Fibroblast of skin of abdomen (primary cell): ENCODE measurements around the gene GPX2. TPM values are rescaled to one million over a fixed set of nuclear protein-coding genes. Genes with fewer than 3 reads are reported as not detected.

Experiments
- DNase-seq: peaks from one replicate; pipeline ENCODE4 v3.0.0-alpha.2; 2013
- polyA plus RNA-seq, 2 experiments: library from polyadenylated mRNA; unstranded; fragments of 120-200 nt; gene quantifications; one replicate each; pipeline ENCODE4 v1.2.1, GENCODE V29; 2013; ENCODE audit not compliant: insufficient read length in 2 of 2

The GPX2 gene
- not detected for polyA plus RNA-seq (2013, experiment 1 of 2; ENCODE audit: insufficient read length)
- 0.20 TPM for polyA plus RNA-seq (2013, experiment 2 of 2; ENCODE audit: insufficient read length)

DNA sequence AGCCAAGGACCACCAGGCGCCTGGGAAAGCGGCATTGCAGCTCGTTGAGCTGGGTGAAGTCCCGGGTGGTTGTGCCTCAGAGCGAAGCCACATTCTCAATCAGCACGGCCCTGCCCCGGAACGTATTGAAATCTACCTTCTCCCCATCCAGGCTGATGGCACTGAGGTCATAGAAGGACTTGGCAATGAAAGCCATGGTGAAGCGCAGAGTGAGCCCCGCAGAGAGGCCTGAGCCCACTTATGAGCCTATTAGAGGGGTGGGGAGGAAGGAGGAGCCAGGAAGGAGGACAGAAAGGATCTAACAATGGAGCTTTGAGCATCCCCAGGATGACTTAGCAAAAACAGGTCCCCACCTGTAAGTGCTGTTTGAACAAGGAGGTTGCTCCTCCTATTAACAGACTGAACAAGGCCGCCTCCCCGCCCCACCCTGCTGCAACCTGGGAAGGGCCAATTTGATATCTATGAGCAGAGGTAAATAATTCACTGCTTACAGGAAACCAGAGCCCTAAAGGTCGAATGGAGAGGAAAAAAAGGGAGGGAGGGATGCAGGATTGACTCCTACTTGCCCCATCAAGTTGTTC, at the start of gene GPX2:
Gene GPX2 (minus strand): TSS at position 215 of the 581 bp plus-strand sequence. CDS start 19 bp downstream, at position 196.
- no peak for DNase-seq

DNA sequence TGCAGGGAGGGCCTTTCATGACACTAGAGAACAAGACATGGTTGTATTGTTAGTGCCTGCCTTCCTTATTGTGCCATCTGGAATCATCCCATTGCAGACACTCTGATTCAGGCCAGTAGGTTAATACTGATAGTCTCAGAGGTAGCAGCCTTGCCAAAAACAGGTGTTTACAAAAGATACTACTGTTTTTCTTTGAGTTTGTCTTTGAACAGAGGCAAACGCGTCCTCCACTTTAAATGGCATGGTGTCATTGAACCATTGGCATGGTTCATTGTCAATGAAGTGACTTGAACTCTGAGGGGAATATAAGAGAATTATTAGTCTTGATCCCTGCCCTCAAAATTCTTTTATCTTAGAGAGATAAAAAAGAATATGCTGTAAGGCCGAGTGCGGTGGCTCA, 48.4 kb upstream of the GPX2 start:
- no peak for DNase-seq

DNA sequence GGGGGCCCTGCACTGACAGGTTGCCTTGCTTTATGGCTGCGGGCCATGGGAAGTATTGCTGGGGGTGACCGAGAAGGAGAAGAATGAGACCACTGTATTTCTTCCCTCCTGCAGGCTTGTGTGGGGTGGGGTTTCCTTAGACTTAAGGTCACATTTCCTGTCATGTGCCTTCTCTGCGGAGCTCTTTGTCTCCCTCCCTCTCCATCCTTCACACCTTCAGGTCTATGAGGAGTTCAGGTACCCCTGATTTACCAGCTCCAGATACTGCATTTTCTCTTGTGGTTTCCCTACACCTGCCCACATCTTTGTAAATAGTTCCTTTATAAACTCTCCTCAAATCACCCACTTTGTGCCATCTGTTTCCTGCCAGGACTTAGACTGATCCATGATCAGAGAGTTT, 47.8 kb upstream of the GPX2 start:
- no peak for DNase-seq

DNA sequence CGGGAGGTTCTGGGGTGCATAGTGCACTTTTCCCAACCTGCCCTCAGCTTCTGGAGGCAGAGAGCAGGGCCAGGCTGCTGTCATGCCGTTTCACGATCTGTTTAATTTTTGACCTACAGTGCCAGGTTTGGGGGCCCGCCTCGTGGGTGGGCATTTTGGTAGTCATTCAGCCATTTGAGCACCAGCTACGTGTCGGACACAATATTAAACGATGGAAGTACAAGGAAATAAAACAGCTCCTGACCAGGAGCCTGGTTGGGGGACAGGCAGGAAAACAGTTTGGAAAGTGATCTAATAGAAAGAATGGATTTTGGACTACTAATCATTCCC, 44.9 kb upstream of the GPX2 start:
- no peak for DNase-seq

DNA sequence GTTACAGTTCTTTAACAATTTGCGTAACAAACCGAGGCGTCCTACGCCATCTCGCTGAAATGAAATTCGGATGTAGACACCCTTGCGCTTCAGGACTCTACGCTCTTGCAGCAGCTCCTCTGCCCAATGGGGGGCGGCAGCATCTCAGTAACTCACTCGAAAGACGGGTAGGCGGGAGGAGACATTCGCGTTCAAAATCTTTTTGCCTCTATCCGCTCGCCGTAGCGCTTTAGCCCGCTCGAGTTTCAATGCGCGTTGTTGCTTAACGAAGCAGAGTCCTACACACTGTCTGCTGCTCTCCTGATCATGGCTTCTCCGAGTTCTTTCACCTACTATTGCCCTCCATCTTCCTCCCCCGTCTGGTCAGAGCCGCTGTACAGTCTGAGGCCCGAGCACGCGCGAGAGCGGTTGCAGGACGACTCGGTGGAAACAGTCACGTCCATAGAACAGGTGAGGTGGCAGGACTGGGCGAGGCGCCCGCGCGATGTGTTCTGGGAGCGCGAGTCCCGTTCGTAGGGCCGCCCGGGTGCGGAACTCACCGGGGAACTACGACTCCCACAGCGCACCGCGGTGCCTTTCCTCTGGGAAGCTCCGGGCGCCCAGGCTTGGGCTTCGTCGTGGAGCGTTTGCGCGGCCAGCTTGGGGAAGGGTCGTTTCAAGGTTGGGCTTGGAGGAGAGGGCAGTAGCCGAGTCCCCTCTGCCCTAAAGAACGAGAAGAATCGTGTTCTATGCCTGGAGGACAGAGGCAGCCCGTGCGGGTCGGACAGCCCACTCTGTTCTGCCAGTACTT, 44.3 kb upstream of the GPX2 start, which contains the start of gene FNTB:
Gene FNTB (plus strand): TSS at position 248 of the 790 bp plus-strand sequence. CDS start 59 bp downstream, at position 307.
- DNase-seq: peak; percentile 98

DNA sequence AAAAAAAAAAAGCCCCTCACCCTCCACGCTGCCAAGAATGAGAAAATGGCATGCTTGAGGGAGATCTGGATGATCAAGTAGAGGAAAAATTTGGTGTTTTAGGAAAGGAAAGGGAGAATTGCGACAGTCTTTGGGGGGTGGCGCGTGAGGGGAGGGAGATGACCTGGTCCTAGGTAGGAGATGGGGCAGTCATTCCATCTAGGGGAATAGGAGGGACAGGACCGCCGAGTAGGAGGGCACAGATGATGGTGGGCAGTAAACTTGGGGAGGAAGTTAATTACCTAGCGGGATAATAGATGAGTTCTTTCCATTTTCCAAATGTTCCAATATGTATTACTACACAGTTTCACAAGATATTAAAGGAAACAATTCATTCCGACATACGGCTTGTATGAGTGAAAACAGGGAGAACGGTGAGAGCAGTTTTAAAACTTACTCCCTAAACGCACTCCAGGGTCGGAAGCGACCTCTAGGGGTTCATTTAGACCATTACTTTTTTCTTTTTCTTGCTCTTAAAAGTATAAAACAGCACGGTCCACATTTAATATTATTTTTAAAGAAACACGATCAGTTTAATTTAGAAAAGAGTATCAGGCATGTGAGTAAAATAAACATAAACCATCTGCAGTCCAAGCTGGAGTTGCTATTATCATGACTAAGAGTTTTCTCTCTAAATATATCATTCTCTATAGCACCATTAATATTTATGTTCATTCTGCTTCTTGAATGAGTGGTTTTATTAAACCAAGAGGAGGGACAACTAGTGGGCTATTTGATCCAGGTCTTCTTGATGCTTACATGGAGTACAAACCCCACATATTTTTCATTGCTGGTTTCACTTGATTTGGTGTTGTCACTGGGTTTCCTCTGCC, 41.1 kb upstream of the GPX2 start:
- peak; percentile 48 for DNase-seq

DNA sequence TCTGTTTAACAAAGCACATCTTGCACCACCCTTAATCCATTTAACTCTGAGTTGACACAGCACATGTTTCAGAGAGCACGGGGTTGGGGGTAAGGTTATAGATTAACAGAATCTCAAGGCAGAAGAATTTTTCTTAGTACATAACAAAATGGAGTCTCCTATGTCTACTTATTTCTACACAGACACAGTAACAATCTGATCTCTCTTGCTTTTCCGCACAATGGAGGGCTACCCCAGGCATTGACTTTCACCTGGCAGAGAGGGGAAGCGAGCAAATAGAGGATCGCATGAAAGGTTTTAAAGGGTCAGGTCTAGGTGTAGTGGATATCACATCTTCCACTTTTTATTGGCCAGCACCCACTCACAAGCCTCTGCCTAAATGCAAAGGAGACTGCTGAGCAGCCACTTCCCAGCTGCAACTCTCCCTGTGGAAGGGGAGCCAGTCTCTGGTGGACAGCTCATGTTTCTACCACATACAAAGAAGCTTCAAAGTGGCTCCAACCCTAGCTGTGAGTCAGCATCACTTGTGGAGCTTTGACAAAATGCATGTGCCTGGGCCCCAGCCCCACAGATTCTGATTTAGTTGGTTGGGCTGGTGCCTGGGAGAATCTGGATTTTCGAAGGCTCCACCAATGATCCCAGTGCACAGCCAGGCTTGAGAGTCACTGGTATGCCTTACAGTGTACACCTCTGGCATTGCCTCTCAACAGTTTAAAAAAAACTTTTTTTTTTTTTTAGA, 37.0 kb upstream of the GPX2 start:
- DNase-seq: peak; percentile 24

DNA sequence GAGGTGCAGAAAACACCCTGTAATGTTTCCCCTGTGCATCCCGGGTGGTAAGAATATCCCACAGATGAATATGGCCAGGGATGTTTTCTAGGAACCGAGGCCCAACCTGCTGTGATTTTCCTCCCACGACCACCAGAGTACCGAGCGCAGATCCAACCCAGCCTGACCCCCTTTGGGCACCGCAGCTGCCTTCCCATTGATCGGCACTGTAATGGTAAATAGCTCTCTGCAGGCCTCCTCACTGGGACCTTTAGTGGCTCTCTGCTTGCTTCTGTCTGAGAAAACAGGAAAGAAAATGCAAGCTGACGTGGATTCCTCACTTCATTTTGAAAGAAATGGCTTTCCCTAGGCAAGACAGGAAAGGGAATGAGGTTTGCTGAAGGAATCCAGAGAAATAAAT, 32.0 kb upstream of the GPX2 start:
- DNase-seq: no peak

DNA sequence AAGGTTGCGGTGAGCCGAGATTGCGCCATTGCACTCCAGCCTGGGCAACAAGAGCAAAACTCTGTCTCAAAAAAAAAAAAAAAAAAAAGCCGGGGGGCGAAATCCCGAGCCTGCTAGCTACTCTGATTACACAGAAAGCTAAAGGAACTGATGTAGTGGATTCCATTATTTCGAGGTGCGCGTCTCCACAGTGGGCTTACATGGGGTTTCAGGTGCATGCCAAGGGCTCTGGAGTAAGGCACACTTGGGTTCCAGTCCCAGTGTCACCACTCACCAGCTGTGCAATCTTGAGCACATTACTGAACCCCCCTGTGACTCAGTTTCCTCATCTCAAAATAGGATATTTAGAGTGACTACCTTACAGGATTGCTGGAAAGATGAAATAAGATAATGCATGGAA, 31.3 kb upstream of the GPX2 start:
- DNase-seq: no peak

DNA sequence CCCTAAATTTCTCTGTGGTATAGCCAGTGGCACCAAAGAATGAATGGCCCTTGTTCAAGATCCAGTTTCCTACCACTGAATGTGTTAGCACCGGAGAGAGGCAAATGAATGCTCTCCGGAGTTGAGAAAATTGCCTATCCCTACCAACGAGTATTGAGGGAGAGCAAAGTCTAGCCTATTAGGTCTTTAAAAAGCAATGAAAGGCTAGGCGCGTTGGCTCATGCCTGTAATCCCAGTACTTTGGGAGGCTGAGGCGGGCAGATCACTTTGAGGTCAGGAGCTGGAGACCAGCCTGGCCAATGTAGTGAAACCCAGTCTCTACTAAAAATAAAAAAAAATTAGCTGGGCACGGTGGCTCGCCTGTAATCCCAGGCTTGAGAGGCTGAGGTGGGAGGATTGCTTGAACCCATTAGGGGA, 30.5 kb upstream of the GPX2 start:
- DNase-seq: no peak

DNA sequence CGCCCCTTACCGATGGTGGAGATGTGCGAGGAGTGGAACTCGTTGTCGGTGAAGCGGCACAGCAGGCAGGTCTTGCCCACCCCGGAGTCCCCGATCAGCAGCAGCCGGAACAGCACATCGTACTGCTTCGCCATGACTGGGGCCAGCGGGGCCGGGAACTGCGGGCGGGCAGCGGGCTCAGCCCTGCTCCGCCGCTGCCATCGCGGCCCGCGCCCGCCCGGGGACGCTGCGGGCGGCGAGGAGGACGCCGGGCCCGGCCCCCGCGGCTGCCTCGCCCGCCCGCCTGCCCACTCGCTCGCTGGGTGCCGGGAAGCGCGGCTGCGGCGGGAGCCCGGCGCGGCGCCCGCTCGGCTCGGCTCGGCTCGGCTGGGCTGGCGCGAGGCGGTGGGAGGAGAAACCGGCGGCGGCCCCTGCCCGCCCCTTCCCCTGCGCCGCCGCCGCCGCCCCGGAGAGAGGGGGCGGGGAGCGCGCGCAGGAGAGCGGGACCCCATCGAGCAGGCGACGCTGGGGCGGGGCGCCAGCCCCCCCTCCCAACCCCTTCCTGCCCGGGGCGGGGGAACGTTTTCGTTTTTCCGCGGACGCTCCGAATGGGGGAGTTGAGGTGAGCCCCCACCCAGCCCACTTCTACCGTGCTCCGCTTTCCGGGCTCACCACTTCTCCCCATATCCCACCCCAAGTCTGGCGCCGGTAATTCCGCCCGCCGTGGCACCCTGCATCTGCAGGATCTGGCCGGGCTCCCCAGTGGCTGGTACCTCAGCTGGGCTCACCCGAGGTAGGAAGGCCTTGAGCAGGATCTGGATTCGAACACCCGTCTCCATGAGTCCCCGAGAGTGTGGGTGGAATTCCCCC, 29.6 kb upstream of the GPX2 start, which contains the start of gene RAB15:
Gene RAB15 (minus strand): TSS at position 394 of the 849 bp plus-strand sequence. CDS start 260 bp downstream, at position 134.
- DNase-seq: peak; percentile 34

DNA sequence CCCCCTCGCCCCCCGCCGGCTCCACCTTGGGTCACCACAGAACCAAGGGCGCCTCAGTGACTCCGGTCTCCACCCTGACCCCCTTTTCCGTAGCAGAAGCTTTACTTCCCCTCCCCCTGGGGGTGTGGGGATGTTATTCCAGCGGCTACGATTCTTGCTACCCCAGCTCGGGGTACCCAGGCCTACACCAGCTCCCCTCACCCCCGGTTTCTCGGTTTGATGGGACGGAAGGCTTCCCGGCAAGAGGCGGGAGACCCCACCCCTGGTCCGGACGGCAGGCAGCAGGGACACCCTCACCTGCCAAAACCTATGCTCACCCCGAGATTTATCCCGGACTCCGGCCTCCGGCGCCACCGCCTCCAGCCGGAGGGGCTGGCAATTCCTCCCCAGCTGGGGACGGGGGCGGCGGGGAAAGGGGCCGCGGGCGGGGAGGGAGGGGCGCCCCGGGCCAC, 29.0 kb upstream of the GPX2 start:
- no peak for DNase-seq

DNA sequence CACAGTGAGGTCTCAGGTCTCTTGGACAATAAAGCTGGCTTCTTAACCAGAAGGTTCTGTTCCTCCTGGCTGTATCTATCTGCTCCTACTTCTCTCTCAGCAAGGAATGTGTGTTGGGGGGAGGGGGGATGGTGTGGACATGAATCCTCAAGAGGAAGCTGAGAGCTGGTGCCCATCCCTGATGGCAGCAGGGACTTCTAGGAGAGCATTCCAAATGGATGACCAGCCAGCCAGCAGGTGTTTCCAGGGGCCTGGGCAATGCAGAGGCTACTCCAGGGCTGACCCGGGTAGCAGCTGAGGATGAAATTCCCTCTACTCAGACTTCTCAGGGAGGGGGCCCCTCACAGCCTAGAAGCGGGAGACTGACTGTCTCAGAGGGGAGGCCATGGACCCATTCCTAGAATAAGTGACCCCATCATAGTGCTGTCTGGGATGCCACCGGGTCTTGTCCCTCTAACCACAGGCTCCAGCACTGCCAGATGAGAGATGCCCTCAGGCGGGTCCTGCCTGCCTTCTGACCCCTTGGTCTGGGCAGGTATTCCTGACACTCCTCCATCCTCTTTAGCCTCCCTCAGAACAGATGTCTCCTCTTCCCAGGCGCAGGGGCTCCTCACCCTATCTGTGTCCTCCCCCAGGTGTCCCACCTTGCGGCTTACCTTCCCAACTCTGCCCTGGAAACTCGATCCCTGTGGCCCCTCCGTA, 28.4 kb upstream of the GPX2 start:
- peak; percentile 10 for DNase-seq

DNA sequence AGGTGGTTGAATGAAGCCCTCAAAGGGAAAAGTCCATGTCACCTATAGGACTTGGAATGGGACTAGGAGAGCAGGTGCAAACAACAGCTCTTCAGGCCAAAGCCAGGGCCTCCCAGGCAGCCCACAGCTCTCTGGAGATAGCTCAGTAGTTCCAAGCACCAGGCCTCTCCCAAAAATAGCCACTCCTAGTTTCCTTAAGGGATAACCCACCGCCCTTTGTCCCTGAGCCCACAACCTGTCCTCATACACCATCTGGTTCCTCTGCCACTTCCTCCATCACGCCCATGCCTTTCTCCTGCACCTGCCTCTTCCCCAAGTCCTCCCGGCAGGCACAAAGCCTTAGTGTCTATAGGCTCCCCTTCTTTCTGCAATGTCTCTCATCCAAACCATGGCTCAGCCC, 27.5 kb upstream of the GPX2 start:
- no peak for DNase-seq

DNA sequence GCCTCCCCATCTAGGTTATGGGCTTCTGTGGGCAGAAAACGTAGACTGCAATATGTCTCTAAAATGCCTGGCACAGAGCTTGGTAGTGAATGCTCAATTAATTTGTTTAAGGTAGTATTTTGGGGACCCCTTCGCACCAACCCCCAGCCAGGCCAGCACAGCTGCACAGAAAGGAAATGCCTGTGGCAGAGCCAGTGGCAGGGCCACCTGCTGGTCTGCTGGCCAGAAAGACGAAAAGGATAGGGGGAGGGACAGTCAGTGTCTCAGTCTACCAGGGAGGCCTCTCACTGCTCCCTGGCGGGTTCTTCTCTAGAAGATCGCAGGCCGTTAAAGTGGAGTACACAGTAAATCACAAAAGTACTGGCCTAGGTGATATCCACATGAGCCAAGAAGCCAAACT, 26.1 kb upstream of the GPX2 start:
- no peak for DNase-seq

DNA sequence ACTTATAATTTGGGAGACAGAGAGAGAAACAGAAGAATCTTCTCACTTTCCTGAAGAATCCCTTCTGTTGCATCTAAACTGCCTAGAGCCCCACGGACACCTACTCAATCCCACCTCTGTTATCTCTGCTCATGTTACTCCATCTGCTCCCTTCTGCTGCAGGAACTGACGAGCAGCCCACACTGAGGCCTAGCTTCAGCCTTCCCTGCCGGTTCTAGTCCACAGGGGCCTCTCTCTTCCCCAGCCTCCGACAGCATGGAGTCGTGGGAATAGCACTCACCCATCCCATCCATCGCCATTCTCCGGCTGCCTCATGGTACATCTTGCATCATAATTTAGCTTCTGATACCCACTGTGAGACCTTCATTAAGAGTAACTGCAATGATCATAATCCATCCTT, 25.6 kb upstream of the GPX2 start:
- no peak for DNase-seq

DNA sequence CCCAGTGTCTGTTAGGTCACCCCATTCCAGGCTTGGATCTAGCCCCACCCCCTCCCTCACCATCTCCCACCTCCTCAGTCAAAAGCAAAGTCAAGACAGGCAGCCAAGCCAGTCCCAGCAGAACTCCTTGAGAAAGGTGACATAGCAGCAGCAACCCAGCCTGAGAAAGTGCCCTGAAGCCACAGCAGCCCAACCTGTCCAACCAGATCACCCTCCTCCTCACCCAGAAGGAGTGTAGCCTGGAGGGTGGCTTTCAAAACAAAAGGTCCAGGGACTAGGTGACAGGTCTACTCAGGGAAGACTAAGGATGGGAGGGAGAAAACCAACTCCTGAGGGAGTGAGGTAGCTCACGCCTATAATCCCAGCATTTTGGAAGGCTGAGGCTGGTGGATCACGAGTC, 24.4 kb upstream of the GPX2 start:
- no peak for DNase-seq

DNA sequence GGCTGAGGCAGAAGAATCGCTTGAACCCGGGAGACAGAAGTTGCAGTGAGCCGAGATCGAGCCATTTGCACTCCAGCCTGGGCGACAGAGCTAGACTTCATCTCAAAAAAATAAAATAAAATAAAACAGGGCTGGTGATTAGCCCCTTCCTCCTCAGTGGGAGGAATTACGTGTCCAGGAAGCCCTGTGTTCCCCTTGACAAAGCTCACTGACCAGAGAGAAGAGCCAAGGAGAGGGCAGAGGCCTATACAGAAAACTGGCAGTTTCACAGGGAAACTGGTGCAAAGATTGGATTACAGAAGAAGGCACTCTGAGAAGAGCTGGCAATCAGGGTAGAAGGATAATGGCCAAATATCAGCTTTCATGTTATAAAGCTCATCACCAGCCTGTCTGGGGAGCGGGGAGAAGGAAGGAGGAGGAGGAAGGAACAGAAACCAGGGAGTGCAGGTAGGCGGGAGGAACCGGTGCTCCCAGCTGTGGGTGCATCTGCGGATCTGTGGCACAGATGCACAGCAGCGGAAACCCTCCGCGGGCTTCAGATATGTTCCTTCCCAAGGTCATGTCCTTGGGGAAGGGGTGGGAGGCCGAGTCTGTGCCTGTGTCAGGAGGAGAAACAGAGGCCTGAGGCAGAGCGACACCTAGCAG, 22.9 kb upstream of the GPX2 start:
- DNase-seq: no peak

DNA sequence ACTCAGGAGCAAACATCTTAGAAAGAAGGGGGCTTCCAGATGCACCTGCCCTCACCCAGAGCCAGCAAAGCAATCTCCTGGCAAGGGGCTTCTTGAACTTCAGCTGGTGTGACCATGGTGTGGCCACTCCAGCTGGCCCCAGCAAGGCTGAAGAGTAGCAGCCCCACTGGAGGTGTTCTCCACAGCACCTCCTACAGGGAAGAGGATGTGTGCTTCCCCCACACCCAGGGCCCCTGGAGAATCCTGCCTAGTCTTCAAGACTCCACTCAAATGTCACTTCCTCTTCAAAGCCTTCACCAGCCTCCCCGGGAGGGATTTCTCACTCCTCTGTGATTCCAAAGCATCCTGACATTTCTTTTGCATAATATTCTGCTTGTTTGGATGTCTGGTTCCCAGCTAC, 21.1 kb upstream of the GPX2 start:
- no peak for DNase-seq

DNA sequence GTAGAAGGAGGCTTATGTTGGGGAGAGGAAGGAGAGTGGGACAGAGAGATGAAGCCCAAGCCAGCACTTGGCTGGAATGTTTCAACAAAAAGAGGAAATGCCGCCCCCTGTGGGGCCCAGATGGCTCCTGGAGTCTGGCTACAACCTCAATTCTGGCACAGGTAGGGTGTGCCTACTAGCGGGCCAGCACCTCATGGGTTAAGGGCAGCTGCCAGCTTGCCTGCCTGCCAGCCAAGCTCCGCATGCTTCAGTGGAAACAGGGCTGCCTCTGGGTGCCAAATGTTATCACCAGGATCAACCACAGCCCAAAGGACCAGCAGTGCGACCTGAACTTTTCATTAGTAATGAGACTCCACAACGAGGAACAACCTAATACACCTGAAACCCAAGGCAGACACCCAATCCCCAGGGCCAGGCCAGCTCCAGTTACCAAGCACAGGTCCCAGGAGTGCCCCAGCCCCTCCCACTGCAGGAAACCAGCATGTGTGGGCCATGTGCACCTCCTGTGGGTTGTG, 18.3 kb upstream of the GPX2 start:
- no peak for DNase-seq
